Measurements from ENCODE around the gene GRPEL1.

GRCh38 chr4:7037425-7037824 lies 30.4 kb downstream of the GRPEL1 start:
- TF ChIP-seq CTCF (IDR thresholded peaks at IDR 0.05) (peak; percentile 37; the same call in 1 of the 2 replicates), POLR2AphosphoS5 (IDR thresholded peaks at IDR 0.05; ENCODE audit: low read depth, low read length) (no peak), TCF7L2 (IDR thresholded peaks at IDR 0.05; ENCODE audit: low read depth, low read length) (no peak)
- TF ChIP-seq, protein P1, sequence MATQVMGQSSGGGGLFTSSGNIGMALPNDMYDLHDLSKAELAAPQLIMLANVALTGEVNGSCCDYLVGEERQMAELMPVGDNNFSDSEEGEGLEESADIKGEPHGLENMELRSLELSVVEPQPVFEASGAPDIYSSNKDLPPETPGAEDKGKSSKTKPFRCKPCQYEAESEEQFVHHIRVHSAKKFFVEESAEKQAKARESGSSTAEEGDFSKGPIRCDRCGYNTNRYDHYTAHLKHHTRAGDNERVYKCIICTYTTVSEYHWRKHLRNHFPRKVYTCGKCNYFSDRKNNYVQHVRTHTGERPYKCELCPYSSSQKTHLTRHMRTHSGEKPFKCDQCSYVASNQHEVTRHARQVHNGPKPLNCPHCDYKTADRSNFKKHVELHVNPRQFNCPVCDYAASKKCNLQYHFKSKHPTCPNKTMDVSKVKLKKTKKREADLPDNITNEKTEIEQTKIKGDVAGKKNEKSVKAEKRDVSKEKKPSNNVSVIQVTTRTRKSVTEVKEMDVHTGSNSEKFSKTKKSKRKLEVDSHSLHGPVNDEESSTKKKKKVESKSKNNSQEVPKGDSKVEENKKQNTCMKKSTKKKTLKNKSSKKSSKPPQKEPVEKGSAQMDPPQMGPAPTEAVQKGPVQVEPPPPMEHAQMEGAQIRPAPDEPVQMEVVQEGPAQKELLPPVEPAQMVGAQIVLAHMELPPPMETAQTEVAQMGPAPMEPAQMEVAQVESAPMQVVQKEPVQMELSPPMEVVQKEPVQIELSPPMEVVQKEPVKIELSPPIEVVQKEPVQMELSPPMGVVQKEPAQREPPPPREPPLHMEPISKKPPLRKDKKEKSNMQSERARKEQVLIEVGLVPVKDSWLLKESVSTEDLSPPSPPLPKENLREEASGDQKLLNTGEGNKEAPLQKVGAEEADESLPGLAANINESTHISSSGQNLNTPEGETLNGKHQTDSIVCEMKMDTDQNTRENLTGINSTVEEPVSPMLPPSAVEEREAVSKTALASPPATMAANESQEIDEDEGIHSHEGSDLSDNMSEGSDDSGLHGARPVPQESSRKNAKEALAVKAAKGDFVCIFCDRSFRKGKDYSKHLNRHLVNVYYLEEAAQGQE (IDR thresholded peaks at IDR 0.05; ENCODE audit: insufficient read depth in 1 of 2, low read depth in 2 of 2, low read length in 1 of 2), result no peak
